OCI-LY7 (cell line): Measurements from ENCODE around the gene FBN3.

Experiments used
- CTCF ChIP-seq: fragments of 200-600 bp; sonication (generic); conservative IDR thresholded peaks from 2 replicates; pipeline ENCODE4 v1.5.1; 2014; ENCODE audit warnings: mild to moderate bottlenecking, antibody characterized with exemption, low read length, moderate library complexity, mixed read lengths
- EZH2phosphoT487 ChIP-seq: fragments of 200-600 bp; sonication (generic); IDR thresholded peaks from 2 replicates; pipeline ENCODE4 v1.6.1; 2018; ENCODE audit warnings: low read depth, borderline replicate concordance, mild to moderate bottlenecking, mixed run types, antibody characterized with exemption, low read length, moderate library complexity, mixed read lengths

DNA sequence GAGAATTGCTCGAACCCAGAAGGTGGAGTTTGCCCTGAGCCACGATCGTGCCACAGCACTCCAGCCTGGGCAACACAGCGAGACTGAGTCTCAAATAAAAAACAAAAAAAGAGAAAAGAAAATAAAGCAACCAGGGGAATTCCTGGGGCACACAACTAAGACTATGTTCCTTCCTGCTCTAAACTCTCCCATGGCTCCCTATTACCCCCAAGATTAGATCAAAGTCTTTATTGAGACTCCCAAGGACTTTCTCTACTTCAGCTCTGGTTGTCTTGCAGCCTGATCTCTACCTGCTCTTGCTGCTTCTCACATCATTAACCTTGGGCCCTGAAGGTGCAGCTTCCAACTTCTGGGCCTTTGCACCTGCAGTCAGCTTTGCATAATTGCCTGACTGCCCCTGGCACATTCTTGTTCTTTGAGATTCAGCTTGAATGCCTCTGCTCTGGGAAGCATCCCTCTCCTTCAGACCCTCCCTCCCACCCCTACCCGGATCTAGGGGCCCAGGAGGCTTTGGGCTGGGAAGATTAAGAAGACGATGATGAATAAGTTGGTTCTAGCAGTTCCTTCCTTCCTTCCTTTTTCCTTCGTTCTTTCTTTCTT, 42.9 kb upstream of the FBN3 start:
- TF ChIP-seq CTCF (no peak), EZH2phosphoT487 (no peak)
